ENCODE data around the gene MTARC2. TPM values are rescaled to one million over a fixed set of nuclear protein-coding genes. Genes with fewer than 3 reads are reported as not detected.

Gene MTARC2
- total RNA-seq, 1 donor from 2014 or later, result 25.6 TPM

DNA sequence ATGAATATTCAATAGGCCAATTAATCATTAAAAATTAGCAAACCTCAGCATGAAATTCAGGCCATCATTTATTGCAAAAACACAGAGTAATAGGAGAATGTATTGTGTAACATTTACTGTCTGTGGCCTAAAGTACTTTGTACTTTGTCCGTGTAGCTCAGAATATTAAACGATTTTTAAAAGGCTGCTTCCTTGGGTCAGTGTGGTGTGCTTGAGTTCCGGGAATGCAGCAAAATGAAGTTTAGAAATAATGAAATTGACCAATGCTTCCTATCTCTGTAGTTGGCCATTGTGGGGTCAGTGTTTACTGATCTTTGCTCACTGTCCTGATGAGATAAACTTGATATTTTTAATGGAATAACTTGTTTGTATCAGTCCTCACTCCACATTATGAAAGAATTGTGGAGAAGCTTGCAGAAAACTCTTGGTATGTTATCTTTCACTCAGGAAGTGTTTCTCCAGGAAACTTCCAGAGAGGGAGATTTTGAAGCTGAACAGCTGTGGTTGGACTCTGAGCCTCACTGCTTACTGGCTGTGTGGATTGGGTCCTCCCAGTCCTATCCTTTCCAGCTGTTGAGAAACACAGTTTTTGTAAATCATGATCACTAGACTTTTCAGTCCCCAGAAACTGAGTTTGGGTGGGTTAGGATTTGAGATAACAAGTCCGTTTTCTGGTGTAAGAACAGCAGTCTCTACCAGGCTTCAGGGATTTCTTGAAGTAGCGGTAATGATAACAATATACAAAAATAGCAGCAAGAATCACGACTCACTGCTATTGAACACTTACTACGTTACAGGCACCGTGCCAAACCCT is 19.4 kb downstream of the MTARC2 start:
- Mint-ChIP-seq H3K4me3 (ENCODE audit: unreplicated experiment) (no peak overlapping the region), H3K27ac (ENCODE audit: unreplicated experiment) (no peak overlapping the region), H3K36me3 (ENCODE audit: unreplicated experiment) (peaks cover 36% of the 10 kb centered on the region), H3K27me3 (ENCODE audit: unreplicated experiment) (no peaks in the 10 kb centered on the region), H3K9me3 (ENCODE audit: unreplicated experiment) (no peaks in the 10 kb centered on the region), H3K4me1 (ENCODE audit: unreplicated experiment) (no peaks in the 10 kb centered on the region)
- TF ChIP-seq, protein P1, sequence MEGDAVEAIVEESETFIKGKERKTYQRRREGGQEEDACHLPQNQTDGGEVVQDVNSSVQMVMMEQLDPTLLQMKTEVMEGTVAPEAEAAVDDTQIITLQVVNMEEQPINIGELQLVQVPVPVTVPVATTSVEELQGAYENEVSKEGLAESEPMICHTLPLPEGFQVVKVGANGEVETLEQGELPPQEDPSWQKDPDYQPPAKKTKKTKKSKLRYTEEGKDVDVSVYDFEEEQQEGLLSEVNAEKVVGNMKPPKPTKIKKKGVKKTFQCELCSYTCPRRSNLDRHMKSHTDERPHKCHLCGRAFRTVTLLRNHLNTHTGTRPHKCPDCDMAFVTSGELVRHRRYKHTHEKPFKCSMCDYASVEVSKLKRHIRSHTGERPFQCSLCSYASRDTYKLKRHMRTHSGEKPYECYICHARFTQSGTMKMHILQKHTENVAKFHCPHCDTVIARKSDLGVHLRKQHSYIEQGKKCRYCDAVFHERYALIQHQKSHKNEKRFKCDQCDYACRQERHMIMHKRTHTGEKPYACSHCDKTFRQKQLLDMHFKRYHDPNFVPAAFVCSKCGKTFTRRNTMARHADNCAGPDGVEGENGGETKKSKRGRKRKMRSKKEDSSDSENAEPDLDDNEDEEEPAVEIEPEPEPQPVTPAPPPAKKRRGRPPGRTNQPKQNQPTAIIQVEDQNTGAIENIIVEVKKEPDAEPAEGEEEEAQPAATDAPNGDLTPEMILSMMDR (IDR thresholded peaks at IDR 0.05), result no peak
- no peak for DNase-seq (ENCODE audit: extremely low spot score, unreplicated experiment)

DNA sequence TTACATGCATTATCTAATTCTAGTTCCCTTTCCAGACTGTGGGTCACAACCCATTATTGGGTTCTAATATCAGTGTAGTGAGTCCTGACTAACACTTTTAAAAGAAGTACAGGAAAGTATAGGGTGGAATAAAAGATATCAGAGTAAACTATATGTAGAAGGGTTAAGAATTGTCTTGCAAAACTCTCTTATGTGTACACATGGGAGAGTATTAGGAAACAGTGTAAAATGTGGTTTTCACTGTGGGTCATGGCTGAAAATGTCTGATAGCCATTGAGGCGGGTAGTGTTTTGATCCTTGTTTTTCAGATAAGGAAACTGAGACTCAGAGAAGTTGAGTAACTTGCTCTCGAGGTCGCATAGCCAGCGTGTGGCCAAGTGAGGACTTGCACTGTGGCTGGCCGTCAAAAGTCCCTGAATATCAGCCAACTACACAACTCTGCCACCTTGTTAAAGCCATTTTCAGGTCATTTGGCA is 20.0 kb downstream of the MTARC2 start:
- no peak for DNase-seq (ENCODE audit: extremely low spot score, unreplicated experiment)
- Mint-ChIP-seq H3K36me3 (ENCODE audit: unreplicated experiment) (peaks cover 32% of the 10 kb centered on the region), H3K27me3 (ENCODE audit: unreplicated experiment) (no peaks in the 10 kb centered on the region), H3K4me1 (ENCODE audit: unreplicated experiment) (no peaks in the 10 kb centered on the region), H3K4me3 (ENCODE audit: unreplicated experiment) (no peak overlapping the region), H3K9me3 (ENCODE audit: unreplicated experiment) (no peaks in the 10 kb centered on the region), H3K27ac (ENCODE audit: unreplicated experiment) (no peak overlapping the region)
- TF ChIP-seq, protein P1 (IDR thresholded peaks at IDR 0.05), result no peak

DNA sequence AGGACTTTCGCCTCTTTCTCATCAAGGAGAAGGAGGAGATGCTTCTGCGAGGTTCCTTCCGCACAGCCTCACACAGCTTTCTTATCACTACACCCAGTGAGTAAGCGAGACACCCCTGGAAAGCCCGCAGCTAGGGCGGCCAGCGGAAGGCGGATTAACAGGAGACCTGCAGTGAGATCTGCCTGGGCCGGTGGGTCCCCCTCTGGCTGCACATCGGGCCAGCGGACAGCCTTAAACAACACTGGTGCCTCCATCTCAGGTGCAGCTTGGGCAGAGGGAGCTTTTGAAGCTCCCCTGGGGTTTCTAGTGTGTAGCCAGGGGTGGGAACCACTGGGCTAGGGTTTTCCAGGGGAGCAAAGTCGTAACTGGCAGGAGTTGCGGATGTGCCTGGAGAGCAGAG is 21.1 kb downstream of the MTARC2 start:
- no peak for DNase-seq (ENCODE audit: extremely low spot score, unreplicated experiment)
- TF ChIP-seq, protein P1 (IDR thresholded peaks at IDR 0.05), result no peak
- Mint-ChIP-seq H3K9me3 (ENCODE audit: unreplicated experiment) (no peaks in the 10 kb centered on the region), H3K36me3 (ENCODE audit: unreplicated experiment) (peaks cover 26% of the 10 kb centered on the region), H3K27me3 (ENCODE audit: unreplicated experiment) (no peaks in the 10 kb centered on the region), H3K4me3 (ENCODE audit: unreplicated experiment) (no peak overlapping the region), H3K27ac (ENCODE audit: unreplicated experiment) (no peak overlapping the region), H3K4me1 (ENCODE audit: unreplicated experiment) (no peaks in the 10 kb centered on the region)

- no peaks in the 10 kb centered on the region for H3K27me3 Mint-ChIP-seq (ENCODE audit: unreplicated experiment)
- H3K27ac Mint-ChIP-seq (ENCODE audit: unreplicated experiment), result no peak overlapping the region
- peak; percentile 51 for DNase-seq (ENCODE audit: extremely low spot score, unreplicated experiment)
Measured at GRCh38 chr1:220770245-220770913, 22.3 kb downstream of the MTARC2 start.

More at GRCh38 chr1:220770245-220770913, 22.3 kb downstream of the MTARC2 start:
- Mint-ChIP-seq H3K4me1 (ENCODE audit: unreplicated experiment) (no peaks in the 10 kb centered on the region), H3K36me3 (ENCODE audit: unreplicated experiment) (peaks cover 20% of the 10 kb centered on the region), H3K9me3 (ENCODE audit: unreplicated experiment) (no peaks in the 10 kb centered on the region), H3K4me3 (ENCODE audit: unreplicated experiment) (no peak overlapping the region)
- TF ChIP-seq, protein P1 (IDR thresholded peaks at IDR 0.05), result no peak
